ENCODE data around the gene CCDC187.
"Not testable (repeated sequence)": the region's sequence is repeated elsewhere in the genome, so short reads cannot be mapped to it uniquely, and the experiment has no call there.

Gene CCDC187

GRCh38 chr9:136303825-136304416 lies at the start of gene CCDC187:
CCDC187 (minus strand) TSS chr9:136304094; CDS start chr9:136303830, 264 bp downstream.
- no peak for DNase-seq

- no peak for DNase-seq
These were observed 49.2 kb upstream of the CCDC187 start for GRCh38 chr9:136353088-136353487.

- DNase-seq, result peak; percentile 12
These were observed 48.8 kb upstream of the CCDC187 start for GRCh38 chr9:136352682-136353081.

- DNase-seq, result not testable (repeated sequence)
These were observed 48.0 kb upstream of the CCDC187 start for GRCh38 chr9:136351868-136352267.

- no peak for DNase-seq
These were observed 47.4 kb upstream of the CCDC187 start for GRCh38 chr9:136351252-136351800.

GRCh38 chr9:136349546-136349945 lies 45.7 kb upstream of the CCDC187 start:
- DNase-seq, result no peak

GRCh38 chr9:136348691-136349090 lies 44.8 kb upstream of the CCDC187 start:
- DNase-seq, result no peak

- DNase-seq, result no peak
These were observed 43.8 kb upstream of the CCDC187 start for GRCh38 chr9:136347472-136348256.

GRCh38 chr9:136346927-136347465 lies 43.1 kb upstream of the CCDC187 start:
- DNase-seq, result no peak

GRCh38 chr9:136346157-136346481 lies 42.2 kb upstream of the CCDC187 start:
- no peak for DNase-seq

GRCh38 chr9:136345281-136346156 lies 41.6 kb upstream of the CCDC187 start:
- no peak for DNase-seq

- no peak for DNase-seq
These were observed 40.8 kb upstream of the CCDC187 start for GRCh38 chr9:136344544-136345280.

- DNase-seq, result no peak
These were observed 40.0 kb upstream of the CCDC187 start for GRCh38 chr9:136343884-136344269.

GRCh38 chr9:136343121-136343883 lies 39.4 kb upstream of the CCDC187 start:
- no peak for DNase-seq

GRCh38 chr9:136342181-136343120 lies 38.6 kb upstream of the CCDC187 start:
- DNase-seq, result no peak

- DNase-seq, result no peak
These were observed 37.9 kb upstream of the CCDC187 start for GRCh38 chr9:136341769-136342168.

GRCh38 chr9:136341042-136341655 lies 37.3 kb upstream of the CCDC187 start:
- DNase-seq, result no peak

GRCh38 chr9:136340356-136341041 lies 36.6 kb upstream of the CCDC187 start:
- no peak for DNase-seq

GRCh38 chr9:136339958-136340310 lies 36.0 kb upstream of the CCDC187 start:
- no peak for DNase-seq

Data from NCI-H2227 treated with DMSO at 0.1 percent for 48 hours (cell line).